ENCODE results near the gene EGLN1.
"Not testable (repeated sequence)": the region's sequence is repeated elsewhere in the genome, so short reads cannot be mapped to it uniquely, and the experiment has no call there.

EGLN1 gene

GRCh38 chr1:231431665-231432415 is 9.8 kb upstream of the EGLN1 start:
- no peak for DNase-seq (ENCODE audit: low read depth)
- no peak for TF ChIP-seq MYC (IDR thresholded peaks at IDR 0.05; ENCODE audit: low read depth, low read length)
- TF ChIP-seq, protein P1, sequence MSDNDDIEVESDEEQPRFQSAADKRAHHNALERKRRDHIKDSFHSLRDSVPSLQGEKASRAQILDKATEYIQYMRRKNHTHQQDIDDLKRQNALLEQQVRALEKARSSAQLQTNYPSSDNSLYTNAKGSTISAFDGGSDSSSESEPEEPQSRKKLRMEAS (IDR thresholded peaks at IDR 0.05; ENCODE audit: low read depth, low read length), result no peak
- TF ChIP-seq POLR2A (IDR thresholded peaks at IDR 0.05; ENCODE audit: extremely low read depth, insufficient read length), result no peak
- TF ChIP-seq CTCF (IDR thresholded peaks at IDR 0.05; ENCODE audit: low read depth, low read length), result no peak
- no peak overlapping the region for H3K4me3 ChIP-seq (ENCODE audit: low read depth, low read length)

DNA sequence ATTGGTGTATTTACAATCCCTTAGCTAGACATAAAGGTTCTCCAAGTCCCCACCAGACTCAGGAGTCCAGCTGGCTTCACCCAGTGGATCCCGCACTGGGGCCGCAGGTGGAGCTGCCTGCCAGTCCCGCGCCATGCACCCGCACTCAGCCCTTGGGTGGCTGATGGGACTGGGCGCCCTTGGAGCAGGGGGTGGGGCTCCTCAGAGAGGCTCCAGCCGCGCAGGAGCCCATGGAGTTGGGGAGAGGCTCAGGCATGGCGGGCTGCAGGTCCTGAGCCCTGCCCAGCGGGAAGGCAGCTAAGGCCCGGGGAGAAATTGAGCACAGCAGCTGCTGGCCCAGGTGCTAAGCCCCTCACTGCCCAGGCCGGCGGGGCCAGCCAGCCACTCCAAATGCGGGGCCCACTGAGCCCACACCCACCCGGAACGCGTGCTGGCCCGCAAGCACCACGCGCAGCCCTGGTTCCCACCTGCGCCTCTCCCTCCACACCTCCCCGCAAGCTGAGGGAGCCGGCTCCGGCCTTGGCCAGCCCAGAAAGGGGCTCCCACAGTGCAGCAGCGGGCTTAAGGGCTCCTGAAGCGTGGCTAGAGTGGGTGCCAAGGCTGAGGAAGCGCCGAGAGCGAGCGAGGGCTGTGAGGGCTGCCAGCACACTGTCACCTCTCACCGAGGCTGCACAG is 8.7 kb upstream of the EGLN1 start:
- DNase-seq (ENCODE audit: low read depth); H3K4me3 ChIP-seq (ENCODE audit: low read depth, low read length): not testable (repeated sequence)

DNA sequence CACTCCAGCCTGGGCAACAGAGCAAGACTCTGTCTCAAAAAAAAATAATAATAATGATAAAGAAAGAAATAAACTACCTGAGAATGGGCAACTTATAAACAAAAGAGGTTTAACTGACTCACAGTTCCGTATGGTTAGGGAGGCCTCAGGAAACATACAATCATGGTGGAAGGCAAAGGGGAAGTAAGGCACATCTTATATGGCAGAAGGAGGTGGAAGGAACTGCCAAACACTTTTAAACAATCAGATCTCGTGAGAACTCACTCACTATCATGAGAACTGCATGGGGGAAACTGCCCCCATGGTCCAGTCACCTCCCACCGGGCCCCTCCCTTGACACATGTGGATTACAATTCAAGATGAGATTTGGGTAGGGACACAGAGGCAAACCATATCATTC is 6.3 kb upstream of the EGLN1 start:
- DNase-seq (ENCODE audit: low read depth), result no peak
- TF ChIP-seq MYC (IDR thresholded peaks at IDR 0.05; ENCODE audit: low read depth, low read length), result no peak
- TF ChIP-seq, protein P1 (IDR thresholded peaks at IDR 0.05; ENCODE audit: low read depth, low read length), result no peak
- TF ChIP-seq POLR2A (IDR thresholded peaks at IDR 0.05; ENCODE audit: extremely low read depth, insufficient read length), result no peak
- TF ChIP-seq CTCF (IDR thresholded peaks at IDR 0.05; ENCODE audit: low read depth, low read length), result no peak

GRCh38 chr1:231424950-231425805 is 3.1 kb upstream of the EGLN1 start:
- no peak for DNase-seq (ENCODE audit: low read depth)
- no peak overlapping the region for H3K4me3 ChIP-seq (ENCODE audit: low read depth, low read length)
- TF ChIP-seq POLR2A (IDR thresholded peaks at IDR 0.05; ENCODE audit: extremely low read depth, insufficient read length), result no peak
- no peak for TF ChIP-seq CTCF (IDR thresholded peaks at IDR 0.05; ENCODE audit: low read depth, low read length)
- no peak for TF ChIP-seq MYC (IDR thresholded peaks at IDR 0.05; ENCODE audit: low read depth, low read length)
- TF ChIP-seq, protein P1 (IDR thresholded peaks at IDR 0.05; ENCODE audit: low read depth, low read length), result no peak

More for the DNA sequence above, 6.3 kb upstream of the EGLN1 start:
- no peak overlapping the region for H3K4me3 ChIP-seq (ENCODE audit: low read depth, low read length)

GRCh38 chr1:231423648-231424047 is 1.6 kb upstream of the EGLN1 start:
- H3K4me3 ChIP-seq (ENCODE audit: low read depth, low read length), result no peak overlapping the region
- TF ChIP-seq CTCF (IDR thresholded peaks at IDR 0.05; ENCODE audit: low read depth, low read length) (no peak), POLR2A (IDR thresholded peaks at IDR 0.05; ENCODE audit: extremely low read depth, insufficient read length) (no peak), MYC (IDR thresholded peaks at IDR 0.05; ENCODE audit: low read depth, low read length) (no peak)
- TF ChIP-seq, protein P1 (IDR thresholded peaks at IDR 0.05; ENCODE audit: low read depth, low read length), result no peak
- DNase-seq (ENCODE audit: low read depth), result no peak
